Glomerular endothelial cell (primary cell): ENCODE measurements around the gene ENKD1. TPM values are rescaled to one million over a fixed set of nuclear protein-coding genes. Genes with fewer than 3 reads are reported as not detected.
A peak's percentile ranks its signal among the peaks of the same experiment; 100 is the strongest.

Experiments
- DNase-seq: peaks from one replicate; pipeline ENCODE4 v3.0.0-alpha.2; 2011; ENCODE audit warnings: low read depth, low spot score; ENCODE audit errors: extremely low read depth
- total RNA-seq: library from RNA; depleted of rRNA; stranded (reverse); fragments of >200 nt; gene quantifications from 2 replicates; pipeline ENCODE4 v1.2.3, GENCODE V29; 2015

Gene ENKD1
- total RNA-seq, 1 donor from 2014 or later: 20.5 TPM

GRCh38 chr16:67679935-67680897 lies 13.7 kb upstream of the ENKD1 start:
- no peak for DNase-seq

GRCh38 chr16:67678354-67679023 lies 11.9 kb upstream of the ENKD1 start:
- DNase-seq: no peak

GRCh38 chr16:67677712-67678111 lies 11.2 kb upstream of the ENKD1 start:
- DNase-seq: no peak

- no peak for DNase-seq
Measured at GRCh38 chr16:67676939-67677338, 10.4 kb upstream of the ENKD1 start.

- DNase-seq: no peak
Measured at GRCh38 chr16:67676516-67676915, 10.0 kb upstream of the ENKD1 start.

GRCh38 chr16:67675999-67676398 lies 9.4 kb upstream of the ENKD1 start:
- DNase-seq: no peak

- no peak for DNase-seq
Measured at GRCh38 chr16:67675579-67675935, 9.0 kb upstream of the ENKD1 start.

- no peak for DNase-seq
Measured at GRCh38 chr16:67674851-67675578, 8.5 kb upstream of the ENKD1 start.

- DNase-seq: peak; percentile 85
Measured at GRCh38 chr16:67673712-67674580, 7.4 kb upstream of the ENKD1 start.

- no peak for DNase-seq
Measured at GRCh38 chr16:67672739-67673662, 6.5 kb upstream of the ENKD1 start.

- DNase-seq: no peak
Measured at GRCh38 chr16:67672306-67672705, 5.8 kb upstream of the ENKD1 start.

- no peak for DNase-seq
Measured at GRCh38 chr16:67669499-67670101, 3.0 kb upstream of the ENKD1 start.

- no peak for DNase-seq
Measured at GRCh38 chr16:67668495-67669157, 2.1 kb upstream of the ENKD1 start.

- DNase-seq: peak; percentile 77
Measured at GRCh38 chr16:67667817-67668494, 1.4 kb upstream of the ENKD1 start.

GRCh38 chr16:67667453-67667816 lies 885 bp upstream of the ENKD1 start:
- DNase-seq: no peak

GRCh38 chr16:67666032-67666551 lies 458 bp downstream of the ENKD1 start:
- DNase-seq: no peak

GRCh38 chr16:67665598-67665997 lies 952 bp downstream of the ENKD1 start:
- DNase-seq: no peak

GRCh38 chr16:67664871-67665270 lies 1.7 kb downstream of the ENKD1 start:
- DNase-seq: no peak
